GM12801 (cell line): ENCODE measurements around the gene DBN1.

Experiments
- TF ChIP-seq, protein P1 (sequence below): IDR thresholded peaks from one replicate; pipeline ENCODE4 v1.5.1; 2011; ENCODE audit warnings: control low read depth; ENCODE audit not compliant: insufficient read length; ENCODE audit errors: extremely low read depth

The DBN1 gene

DNA sequence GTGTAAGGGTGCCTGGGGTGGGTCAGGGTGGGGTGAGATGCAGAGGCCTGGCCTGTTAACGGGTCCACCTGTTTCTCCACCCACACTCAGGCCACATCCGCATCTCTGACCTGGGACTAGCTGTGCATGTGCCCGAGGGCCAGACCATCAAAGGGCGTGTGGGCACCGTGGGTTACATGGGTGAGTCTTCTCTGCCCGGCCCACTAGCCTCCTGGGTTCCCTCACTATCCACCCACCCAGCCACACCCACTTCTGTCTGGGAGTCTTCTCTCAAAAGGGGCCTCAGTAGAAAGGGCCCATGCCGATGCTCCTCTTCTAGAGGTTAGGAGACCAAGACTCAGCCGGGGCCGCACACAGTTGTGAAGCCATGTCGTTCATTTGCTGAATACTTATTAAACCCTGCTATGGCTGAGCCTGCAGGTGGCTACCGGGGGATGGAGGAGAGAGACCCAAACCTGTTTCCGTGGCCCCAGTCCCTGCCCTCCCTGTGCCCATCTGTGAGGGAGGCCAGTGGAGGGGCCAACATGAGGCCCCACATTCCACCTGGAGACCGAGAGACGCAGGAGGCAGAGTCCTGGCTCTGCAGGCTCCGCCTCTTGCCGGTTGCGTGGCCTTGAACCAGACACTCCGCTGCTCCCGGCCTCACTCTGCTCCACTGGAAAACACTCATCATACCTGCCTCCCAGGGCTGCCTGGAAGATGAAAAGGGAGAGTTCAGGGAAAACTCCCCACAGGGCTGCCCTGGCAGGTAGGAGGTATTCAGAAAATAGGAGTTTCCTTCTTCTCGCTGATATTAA, 38.3 kb downstream of the DBN1 start:
- TF ChIP-seq, protein P1, sequence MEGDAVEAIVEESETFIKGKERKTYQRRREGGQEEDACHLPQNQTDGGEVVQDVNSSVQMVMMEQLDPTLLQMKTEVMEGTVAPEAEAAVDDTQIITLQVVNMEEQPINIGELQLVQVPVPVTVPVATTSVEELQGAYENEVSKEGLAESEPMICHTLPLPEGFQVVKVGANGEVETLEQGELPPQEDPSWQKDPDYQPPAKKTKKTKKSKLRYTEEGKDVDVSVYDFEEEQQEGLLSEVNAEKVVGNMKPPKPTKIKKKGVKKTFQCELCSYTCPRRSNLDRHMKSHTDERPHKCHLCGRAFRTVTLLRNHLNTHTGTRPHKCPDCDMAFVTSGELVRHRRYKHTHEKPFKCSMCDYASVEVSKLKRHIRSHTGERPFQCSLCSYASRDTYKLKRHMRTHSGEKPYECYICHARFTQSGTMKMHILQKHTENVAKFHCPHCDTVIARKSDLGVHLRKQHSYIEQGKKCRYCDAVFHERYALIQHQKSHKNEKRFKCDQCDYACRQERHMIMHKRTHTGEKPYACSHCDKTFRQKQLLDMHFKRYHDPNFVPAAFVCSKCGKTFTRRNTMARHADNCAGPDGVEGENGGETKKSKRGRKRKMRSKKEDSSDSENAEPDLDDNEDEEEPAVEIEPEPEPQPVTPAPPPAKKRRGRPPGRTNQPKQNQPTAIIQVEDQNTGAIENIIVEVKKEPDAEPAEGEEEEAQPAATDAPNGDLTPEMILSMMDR: no peak

GRCh38 chr5:177434437-177434836, 39.0 kb downstream of the DBN1 start:
- TF ChIP-seq, protein P1: no peak

- TF ChIP-seq, protein P1: no peak
Measured at GRCh38 chr5:177433658-177434217, 39.7 kb downstream of the DBN1 start.

DNA sequence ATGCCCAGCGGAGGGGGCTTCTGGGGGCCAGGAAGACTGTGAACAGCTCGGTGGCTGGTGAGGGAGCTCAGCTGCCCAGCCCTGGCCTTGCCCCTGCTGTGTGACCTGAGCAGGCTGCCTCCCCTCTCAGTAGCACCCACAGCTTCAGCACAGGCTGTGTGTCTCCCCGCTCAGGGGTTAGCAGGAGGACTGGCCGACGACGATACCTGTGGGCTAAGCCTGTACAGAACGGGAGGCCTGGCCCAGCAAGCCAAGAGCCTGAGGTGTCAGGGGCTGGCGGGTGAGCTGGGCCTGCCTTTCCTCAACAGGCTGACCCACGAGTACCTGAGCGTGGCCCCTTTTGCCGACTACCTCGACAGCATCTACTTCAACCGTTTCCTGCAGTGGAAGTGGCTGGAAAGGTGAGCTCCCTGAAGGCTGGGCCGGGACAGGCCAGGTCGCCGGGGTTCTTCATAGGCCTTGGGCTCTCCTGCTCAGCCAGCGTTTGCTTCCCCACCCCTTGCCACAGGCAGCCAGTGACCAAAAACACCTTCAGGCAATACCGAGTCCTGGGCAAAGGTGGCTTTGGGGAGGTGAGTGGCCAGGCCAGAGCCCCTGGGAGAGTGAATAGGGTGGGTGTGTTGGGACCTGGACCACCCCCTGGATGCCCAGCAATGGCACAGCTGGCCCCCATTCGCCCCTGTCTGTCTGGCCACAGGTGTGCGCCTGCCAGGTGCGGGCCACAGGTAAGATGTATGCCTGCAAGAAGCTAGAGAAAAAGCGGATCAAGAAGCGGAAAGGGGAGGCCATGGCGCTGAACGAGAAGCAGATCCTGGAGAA, 40.4 kb downstream of the DBN1 start:
- TF ChIP-seq, protein P1: no peak

GRCh38 chr5:177432143-177432838, 41.1 kb downstream of the DBN1 start:
- TF ChIP-seq, protein P1: no peak

- TF ChIP-seq, protein P1: no peak
Measured at GRCh38 chr5:177431317-177432142, 41.9 kb downstream of the DBN1 start.
